Effector memory CD8-positive, alpha-beta T cell (primary cell): ENCODE results near the gene MACROD2.
"Not testable (repeated sequence)": the region's sequence is repeated elsewhere in the genome, so short reads cannot be mapped to it uniquely, and the experiment has no call there.

Experiments
- ATAC-seq: fragments of 150-1000 bp; cut with Tn5 transposase; replicated peaks from 2 replicates; pipeline ENCODE4 v1.10.0; 2021; ENCODE audit warnings: mild to moderate bottlenecking, moderate library complexity
- DNase-seq, 3 experiments: peaks; one replicate each; pipeline ENCODE4 v3.0.0; 2021
- H3K27ac Mint-ChIP-seq, 2 donors: one replicate each; pipeline ENCODE4 v1.8.0; 2022; ENCODE audit warnings: mild to moderate bottlenecking in 2 of 2, mixed read lengths in 2 of 2, moderate library complexity in 2 of 2
- H3K27me3 Mint-ChIP-seq, 2 donors: one replicate each; pipeline ENCODE4 v1.8.0; 2022; ENCODE audit warnings: mixed read lengths in 2 of 2
- H3K36me3 Mint-ChIP-seq: one replicate; pipeline ENCODE4 v1.8.0; 2022; ENCODE audit warnings: mild to moderate bottlenecking, moderate library complexity, mixed read lengths; ENCODE audit not compliant: insufficient read depth
- H3K4me1 Mint-ChIP-seq, 2 donors: one replicate each; pipeline ENCODE4 v1.8.0; 2022; ENCODE audit warnings: low read depth in 2 of 2, mixed read lengths in 2 of 2
- H3K4me3 Mint-ChIP-seq, 2 donors: one replicate each; pipeline ENCODE4 v1.8.0; 2022; ENCODE audit warnings: mild to moderate bottlenecking in 2 of 2, mixed read lengths in 2 of 2, moderate library complexity in 2 of 2
- H3K9me3 Mint-ChIP-seq, 2 donors: one replicate each; pipeline ENCODE4 v1.8.0; 2022; ENCODE audit warnings: mixed read lengths in 2 of 2

Gene MACROD2

DNA sequence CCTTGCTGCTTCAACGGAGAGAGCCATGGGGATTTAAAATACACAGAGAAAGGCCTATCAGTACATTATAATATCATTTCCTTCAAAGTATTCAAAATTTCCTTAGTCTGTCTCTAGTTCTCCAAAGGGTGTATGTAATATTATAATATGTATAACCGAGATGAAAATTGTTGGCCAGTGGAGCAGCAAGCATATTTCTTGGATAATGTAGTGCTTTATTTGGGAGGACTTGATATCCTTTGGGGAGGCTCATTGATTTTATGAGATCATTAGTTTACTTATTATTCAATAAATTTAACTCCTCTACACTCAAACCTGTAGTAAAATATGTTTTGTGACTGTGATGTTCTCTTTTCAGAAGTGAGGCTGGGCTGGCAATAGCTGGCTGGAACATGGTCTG, 1145.0 kb downstream of the MACROD2 start:
- H3K27me3 Mint-ChIP-seq, result no peaks in the 10 kb centered on the region
- no peaks in the 10 kb centered on the region for H3K36me3 Mint-ChIP-seq
- DNase-seq (no peak), ATAC-seq (no peak)
- H3K4me3 Mint-ChIP-seq, result no peak overlapping the region
- H3K27ac Mint-ChIP-seq, result no peak overlapping the region
- H3K9me3 Mint-ChIP-seq, result peaks cover 4 to 16% of the 10 kb centered on the region in 2 donors
- no peaks in the 10 kb centered on the region for H3K4me1 Mint-ChIP-seq

DNA sequence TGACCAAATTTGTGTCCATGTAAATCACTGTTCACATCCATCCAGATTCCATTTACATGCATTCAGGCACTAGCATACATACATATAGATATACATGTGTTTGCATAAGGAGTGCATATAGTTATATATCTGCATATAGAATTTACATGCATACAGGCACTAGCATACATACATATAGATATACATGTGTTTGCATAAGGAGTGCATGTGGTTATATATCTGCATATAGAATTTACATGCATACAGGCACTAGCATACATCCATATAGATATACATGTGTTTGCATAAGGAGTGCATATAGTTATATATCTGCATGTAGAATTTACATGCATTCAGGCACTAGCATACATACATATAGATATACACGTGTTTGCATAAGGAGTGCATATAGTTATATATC, 1145.6 kb downstream of the MACROD2 start:
- H3K27me3 Mint-ChIP-seq, result not testable (repeated sequence)

DNA sequence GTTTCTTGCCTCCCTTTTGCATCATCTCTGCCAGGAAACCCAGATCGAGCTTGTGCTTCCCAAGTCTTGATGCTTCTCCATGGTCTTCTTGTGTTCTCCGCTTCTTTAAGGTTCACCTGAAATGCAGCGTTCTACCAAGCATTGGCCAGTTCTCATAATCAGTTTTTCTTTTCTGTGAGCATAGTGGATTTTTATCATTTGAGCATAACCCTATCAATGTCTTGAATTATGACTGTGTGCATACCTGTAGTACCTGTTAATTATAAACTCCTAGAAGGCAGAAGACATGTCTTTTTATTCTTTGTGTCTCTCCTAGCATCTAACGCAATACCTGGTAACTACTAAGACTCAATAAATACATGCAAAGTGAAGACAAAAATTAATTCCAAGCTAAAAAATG, 1146.5 kb downstream of the MACROD2 start:
- H3K27me3 Mint-ChIP-seq, result no peaks in the 10 kb centered on the region

More for the DNA sequence above, 1145.6 kb downstream of the MACROD2 start:
- peaks cover 4 to 16% of the 10 kb centered on the region in 2 donors for H3K9me3 Mint-ChIP-seq
- H3K4me3 Mint-ChIP-seq, DNase-seq, H3K36me3 Mint-ChIP-seq, ATAC-seq, H3K4me1 Mint-ChIP-seq, H3K27ac Mint-ChIP-seq: not testable (repeated sequence)

DNA sequence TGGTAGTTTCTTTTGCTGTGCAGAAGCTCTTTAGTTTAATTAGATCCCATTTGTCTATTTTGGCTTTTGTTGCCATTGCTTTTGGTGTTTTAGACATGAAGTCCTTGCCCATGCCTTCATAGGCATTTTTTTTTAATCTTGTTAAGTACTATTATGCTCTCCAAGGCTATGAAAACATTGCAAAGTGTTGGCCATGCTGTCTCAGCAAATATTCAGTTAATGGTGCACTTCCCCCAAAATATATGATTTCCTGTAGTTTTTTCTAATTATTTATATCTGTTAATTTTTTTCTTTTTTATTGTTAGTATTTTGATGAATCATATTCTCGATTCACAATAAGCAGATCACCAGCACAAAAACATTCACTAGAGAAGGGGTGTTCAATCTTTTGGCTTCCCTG, 1148.2 kb downstream of the MACROD2 start:
- Mint-ChIP-seq H3K27me3 (no peaks in the 10 kb centered on the region), H3K27ac (no peak overlapping the region), H3K9me3 (peaks cover 4 to 16% of the 10 kb centered on the region in 2 donors), H3K4me1 (no peaks in the 10 kb centered on the region), H3K4me3 (no peak overlapping the region), H3K36me3 (no peaks in the 10 kb centered on the region)
- DNase-seq, result no peak
- ATAC-seq, result no peak

More for the DNA sequence above, 1146.5 kb downstream of the MACROD2 start:
- ATAC-seq (no peak), DNase-seq (no peak)
- H3K9me3 Mint-ChIP-seq, result peaks cover 4 to 16% of the 10 kb centered on the region in 2 donors
- no peak overlapping the region for H3K27ac Mint-ChIP-seq
- no peak overlapping the region for H3K4me3 Mint-ChIP-seq
- no peaks in the 10 kb centered on the region for H3K36me3 Mint-ChIP-seq
- H3K4me1 Mint-ChIP-seq, result no peaks in the 10 kb centered on the region

DNA sequence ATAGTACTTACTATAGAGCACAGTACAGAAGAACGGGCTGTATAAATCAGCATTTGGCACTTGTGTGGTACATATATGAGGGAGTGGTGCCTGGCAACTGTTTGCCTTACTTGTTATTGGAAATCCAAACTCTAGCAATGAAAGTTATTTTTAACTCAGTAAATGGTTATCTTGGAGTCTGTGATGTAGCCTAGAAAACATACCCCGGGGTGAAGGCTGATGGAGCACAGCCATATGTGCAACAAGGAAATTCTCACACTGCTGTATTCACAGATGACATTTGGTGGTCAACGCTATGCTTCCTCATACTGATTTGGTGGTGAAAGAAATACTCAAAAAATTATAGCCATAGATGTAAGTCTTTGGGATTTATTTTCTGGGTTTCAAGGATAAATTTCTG, 1149.6 kb downstream of the MACROD2 start:
- Mint-ChIP-seq H3K27ac (no peak overlapping the region), H3K9me3 (peaks cover 2 to 6% of the 10 kb centered on the region in 2 donors)

DNA sequence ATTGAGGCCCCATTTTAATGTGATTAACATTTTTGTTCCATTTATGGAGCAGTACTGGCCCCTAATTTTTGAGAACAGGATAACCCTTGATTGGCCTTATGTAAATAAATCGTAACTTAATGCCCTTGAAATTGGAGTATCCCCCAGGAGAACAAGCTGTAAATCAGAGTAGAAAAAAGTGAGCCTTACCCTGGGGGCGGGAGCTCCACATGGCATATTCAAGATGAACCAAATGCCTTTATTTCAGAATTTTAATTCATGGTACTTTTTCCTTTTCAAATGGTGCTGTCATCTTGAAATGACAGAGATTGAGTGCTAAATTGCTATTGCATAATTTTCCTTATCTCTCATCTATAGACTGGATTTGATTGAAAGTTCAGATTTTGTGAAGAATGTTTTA, 1151.6 kb downstream of the MACROD2 start:
- DNase-seq (no peak), ATAC-seq (no peak)
- H3K4me1 Mint-ChIP-seq, result no peaks in the 10 kb centered on the region
- no peak overlapping the region for H3K27ac Mint-ChIP-seq
- no peaks in the 10 kb centered on the region for H3K36me3 Mint-ChIP-seq
- no peaks in the 10 kb centered on the region for H3K27me3 Mint-ChIP-seq
- H3K4me3 Mint-ChIP-seq, result no peak overlapping the region
- peaks cover 6% of the 10 kb centered on the region in 2 donors for H3K9me3 Mint-ChIP-seq

More for the DNA sequence above, 1149.6 kb downstream of the MACROD2 start:
- ATAC-seq, result no peak
- Mint-ChIP-seq H3K36me3 (no peaks in the 10 kb centered on the region), H3K4me3 (no peak overlapping the region), H3K27me3 (no peaks in the 10 kb centered on the region), H3K4me1 (no peaks in the 10 kb centered on the region)
- no peak for DNase-seq

DNA sequence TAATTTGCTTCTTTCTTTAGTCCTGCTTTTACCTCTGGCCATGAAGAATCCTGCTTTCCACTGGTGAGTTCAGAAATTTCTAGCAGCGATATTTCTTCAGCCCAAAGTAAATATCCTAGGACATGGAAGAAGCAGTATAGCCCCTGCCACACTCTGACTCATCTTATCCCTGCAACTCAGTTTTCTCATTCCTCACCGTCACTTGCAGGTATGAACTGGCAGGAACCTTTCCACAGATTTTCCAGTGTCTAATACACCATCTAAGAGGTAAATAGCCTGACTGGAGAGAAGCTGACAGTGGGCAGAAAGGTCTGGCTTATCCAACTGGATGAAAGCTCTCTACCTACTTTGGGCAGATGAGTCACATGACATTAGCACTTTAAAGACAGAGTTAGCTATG, 1158.8 kb downstream of the MACROD2 start:
- Mint-ChIP-seq H3K9me3 (peaks cover 11 to 20% of the 10 kb centered on the region in 2 donors), H3K4me1 (peaks cover 0 to 5% of the 10 kb centered on the region in 2 donors), H3K36me3 (no peaks in the 10 kb centered on the region), H3K27ac (no peak overlapping the region), H3K4me3 (no peak overlapping the region), H3K27me3 (no peaks in the 10 kb centered on the region)
- DNase-seq (no peak), ATAC-seq (no peak)

DNA sequence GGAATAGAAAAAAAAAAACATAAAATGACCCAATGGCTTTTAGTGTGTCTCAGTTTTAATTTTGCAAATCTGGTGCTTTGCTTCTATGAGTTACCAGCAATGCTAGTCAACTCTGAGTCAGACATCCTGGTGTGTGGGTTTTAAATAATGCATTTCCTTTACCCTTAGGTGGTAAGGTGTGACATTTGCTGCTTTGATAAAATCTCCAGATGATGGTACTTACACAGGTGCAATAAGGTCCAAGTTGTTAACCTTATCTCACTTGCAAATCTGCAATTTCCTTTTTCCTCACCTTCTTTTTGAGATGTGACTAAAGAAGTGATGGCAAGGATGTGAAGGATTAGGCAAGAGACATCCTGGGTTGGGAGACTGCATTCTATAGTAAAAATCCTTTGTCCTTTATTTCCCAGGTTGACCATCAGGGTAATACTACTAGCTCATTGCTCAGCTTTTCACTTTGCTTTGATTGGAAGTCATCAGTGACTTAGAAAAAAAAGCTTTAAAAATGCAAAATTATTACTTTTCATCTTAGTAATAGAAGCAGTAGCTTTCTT, 1160.6 kb downstream of the MACROD2 start:
- Mint-ChIP-seq H3K4me1 (peaks cover 0 to 5% of the 10 kb centered on the region in 2 donors), H3K27me3 (no peaks in the 10 kb centered on the region), H3K9me3 (peaks cover 19 to 25% of the 10 kb centered on the region in 2 donors), H3K4me3 (no peak overlapping the region), H3K27ac (peak overlapping the region in 1 of 2 donors; percentile 41), H3K36me3 (no peaks in the 10 kb centered on the region)
- DNase-seq, result no peak
- ATAC-seq, result peak; percentile 84

DNA sequence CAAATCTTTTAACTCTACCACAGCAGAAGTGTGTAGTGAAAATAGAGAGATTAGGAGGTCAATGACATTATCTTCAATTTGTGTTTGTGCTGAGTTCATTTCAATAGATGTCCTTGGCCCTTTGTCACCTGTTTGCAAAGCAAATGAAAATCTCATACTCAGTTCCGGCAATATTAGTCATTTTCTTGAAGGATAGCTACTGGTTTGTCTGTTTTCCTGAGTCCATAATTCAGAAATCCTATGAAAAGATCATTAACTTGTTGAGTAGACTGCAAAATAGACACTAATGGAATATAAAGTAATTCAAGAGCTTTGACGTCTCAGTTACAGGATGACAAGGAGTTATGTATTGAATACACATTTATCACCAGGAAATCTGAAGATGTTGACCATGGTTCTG, 1163.2 kb downstream of the MACROD2 start:
- no peaks in the 10 kb centered on the region for H3K27me3 Mint-ChIP-seq
- no peaks in the 10 kb centered on the region for H3K36me3 Mint-ChIP-seq
- no peak for DNase-seq
- peaks cover 4 to 7% of the 10 kb centered on the region in 2 donors for H3K4me1 Mint-ChIP-seq
- peaks cover 8 to 16% of the 10 kb centered on the region in 2 donors for H3K9me3 Mint-ChIP-seq
- no peak overlapping the region for H3K27ac Mint-ChIP-seq
- ATAC-seq, result no peak
- H3K4me3 Mint-ChIP-seq, result no peak overlapping the region

DNA sequence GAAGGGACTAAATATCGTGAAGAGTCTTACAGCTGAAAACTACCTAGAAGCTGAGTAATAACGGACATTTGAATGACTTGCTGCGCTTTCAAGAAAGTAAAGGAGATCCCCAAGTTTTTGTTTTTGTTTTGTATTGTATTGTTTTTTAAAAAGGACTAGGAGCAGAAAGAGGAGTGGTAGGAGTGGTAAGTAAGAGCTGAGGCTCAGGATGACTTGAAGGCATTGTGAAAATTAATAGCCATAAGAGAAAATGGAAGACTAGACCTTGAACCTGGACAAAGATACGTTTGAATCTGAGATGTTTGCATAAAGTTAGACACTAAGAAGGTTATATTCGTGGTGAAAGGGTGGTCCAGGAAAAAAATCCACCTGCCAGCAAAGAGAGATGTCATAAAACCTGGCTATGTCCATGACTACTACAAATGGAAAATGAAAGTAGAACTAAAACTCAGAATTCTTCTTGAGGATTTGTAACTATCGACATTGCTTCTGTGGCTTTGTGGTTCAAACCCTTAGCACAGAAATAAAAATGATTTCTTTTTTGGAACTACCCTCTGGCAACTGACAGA, 1166.8 kb downstream of the MACROD2 start:
- Mint-ChIP-seq H3K27ac (peak overlapping the region; percentile 4 to 28), H3K4me1 (peaks cover 2 to 4% of the 10 kb centered on the region in 2 donors), H3K27me3 (no peaks in the 10 kb centered on the region), H3K36me3 (no peaks in the 10 kb centered on the region), H3K4me3 (peak overlapping the region; percentile 28 to 40), H3K9me3 (peaks cover 8 to 10% of the 10 kb centered on the region in 2 donors)
- peak; percentile 16 for ATAC-seq
- DNase-seq, result no peak

DNA sequence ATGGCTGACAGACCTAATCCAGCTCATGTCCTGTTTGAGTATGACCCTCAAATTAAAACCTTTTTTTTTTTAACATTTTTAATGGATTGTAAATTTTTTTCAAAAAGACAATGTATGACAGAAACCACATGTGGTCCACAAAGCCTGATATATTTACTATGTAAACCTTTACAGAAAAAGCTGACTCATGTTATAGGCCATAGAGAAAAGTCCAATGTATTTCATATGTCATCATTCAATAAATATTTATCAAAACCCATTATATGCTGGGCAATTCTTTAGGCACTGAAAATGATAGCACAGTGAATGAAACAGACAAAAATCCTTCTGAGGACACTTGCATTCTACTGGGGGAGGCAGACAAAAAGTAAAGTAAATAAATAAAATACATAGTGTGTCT, 1168.3 kb downstream of the MACROD2 start:
- Mint-ChIP-seq H3K27ac (no peak overlapping the region), H3K4me1 (peaks cover 2 to 4% of the 10 kb centered on the region in 2 donors), H3K9me3 (peaks cover 6 to 8% of the 10 kb centered on the region in 2 donors)

DNA sequence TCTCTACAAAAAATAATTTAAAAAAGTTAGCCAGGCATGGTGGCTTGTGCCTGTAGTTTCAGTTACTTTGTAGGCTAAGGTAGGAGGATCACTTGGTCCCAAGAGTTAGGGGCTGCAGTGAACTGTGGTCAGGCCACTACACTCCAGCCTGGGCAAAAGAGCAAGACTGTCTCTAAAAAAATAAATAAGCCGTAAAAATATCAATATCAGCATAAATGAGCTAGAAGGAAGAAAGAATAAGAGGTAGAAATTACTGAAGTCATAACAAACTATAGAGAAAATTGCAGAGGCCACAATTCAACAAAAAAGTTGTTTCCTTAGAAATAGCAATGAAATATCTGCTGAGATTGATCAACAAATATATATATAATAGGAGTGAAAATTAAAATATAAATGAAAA, 1169.4 kb downstream of the MACROD2 start:
- H3K4me3 Mint-ChIP-seq, result no peak overlapping the region
- ATAC-seq (no peak), DNase-seq (no peak)
- no peaks in the 10 kb centered on the region for H3K27me3 Mint-ChIP-seq
- peaks cover 2 to 4% of the 10 kb centered on the region in 2 donors for H3K4me1 Mint-ChIP-seq
- no peak overlapping the region for H3K27ac Mint-ChIP-seq
- H3K9me3 Mint-ChIP-seq, result peaks cover 2 to 6% of the 10 kb centered on the region in 2 donors
- no peaks in the 10 kb centered on the region for H3K36me3 Mint-ChIP-seq

More for the DNA sequence above, 1168.3 kb downstream of the MACROD2 start:
- Mint-ChIP-seq H3K36me3 (no peaks in the 10 kb centered on the region), H3K4me3 (no peak overlapping the region), H3K27me3 (no peaks in the 10 kb centered on the region)
- DNase-seq, result no peak
- ATAC-seq, result no peak

DNA sequence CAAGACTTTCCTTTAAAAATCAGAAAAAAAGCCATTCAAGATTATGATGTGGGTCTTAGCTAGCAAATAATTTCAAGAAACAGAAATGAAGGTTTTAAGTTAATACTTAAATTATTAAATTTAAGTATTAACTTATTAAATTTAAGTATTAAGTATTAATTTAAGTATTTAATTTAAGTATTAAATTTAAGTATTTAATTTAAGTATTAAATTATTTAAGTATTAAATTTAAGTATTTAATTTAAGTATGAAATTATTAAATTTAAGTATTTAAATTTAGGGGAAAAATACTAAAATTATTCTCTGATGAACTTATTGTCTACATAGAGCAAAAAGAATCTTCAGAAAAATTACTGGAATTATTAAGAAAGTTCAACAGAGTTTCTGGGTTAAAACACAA, 1171.4 kb downstream of the MACROD2 start:
- peaks cover 6 to 8% of the 10 kb centered on the region in 2 donors for H3K9me3 Mint-ChIP-seq
- DNase-seq (no peak), ATAC-seq (no peak)
- peaks cover 2 to 4% of the 10 kb centered on the region in 2 donors for H3K4me1 Mint-ChIP-seq
- H3K27ac Mint-ChIP-seq, result no peak overlapping the region
- H3K27me3 Mint-ChIP-seq, result no peaks in the 10 kb centered on the region
- no peaks in the 10 kb centered on the region for H3K36me3 Mint-ChIP-seq
- no peak overlapping the region for H3K4me3 Mint-ChIP-seq

DNA sequence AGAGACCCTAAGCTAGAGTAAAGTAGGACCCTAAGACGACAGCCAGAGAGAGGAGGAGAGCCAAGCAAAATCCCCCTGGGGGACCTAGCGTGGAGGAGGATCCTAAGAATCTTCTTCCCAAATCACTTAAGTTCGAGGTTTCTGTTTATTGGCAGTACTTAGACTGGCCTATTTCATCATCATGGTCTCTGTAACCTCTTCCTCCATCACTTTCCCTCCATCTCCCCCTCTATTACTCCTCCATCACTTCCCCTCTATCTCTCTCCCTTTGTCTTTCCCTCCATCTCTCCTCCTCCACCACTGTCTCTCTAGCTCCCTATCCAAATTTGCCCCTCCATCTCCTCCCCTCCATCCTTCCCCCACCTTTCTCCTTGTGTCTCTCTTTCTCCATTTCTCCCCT, 1175.7 kb downstream of the MACROD2 start:
- ATAC-seq (no peak), DNase-seq (no peak)
- Mint-ChIP-seq H3K4me1 (no peaks in the 10 kb centered on the region), H3K9me3 (peaks cover 5 to 8% of the 10 kb centered on the region in 2 donors), H3K27me3 (no peaks in the 10 kb centered on the region), H3K4me3 (no peak overlapping the region), H3K27ac (no peak overlapping the region), H3K36me3 (no peaks in the 10 kb centered on the region)
